Activated B cell treated with CpG ODN at 0.5 μM for 24 hours (primary cell): ENCODE results near the gene PLPPR4. TPM values are rescaled to one million over a fixed set of nuclear protein-coding genes. Genes with fewer than 3 reads are reported as not detected.

ENCODE experiments used
- ATAC-seq: fragments of 200-7000 bp; cut with Tn5 transposase; one replicate; pipeline ENCODE4 v1.10.0; 2021; ENCODE audit warnings: low read depth, mild to moderate bottlenecking, moderate library complexity
- CTCF ChIA-PET: fragments of 350-600 bp; sonication (Branson Sonifier 250); formaldehyde crosslinking; loops from one replicate; lab custom pipeline; 2021; ENCODE audit warnings: antibody characterized with exemption; lab: Charles Lee
- POLR2A ChIA-PET: fragments of 350-600 bp; sonication (Branson Sonifier 250); formaldehyde crosslinking; loops from one replicate; lab custom pipeline; 2021; ENCODE audit warnings: antibody characterized with exemption; lab: Charles Lee
- DNase-seq: peaks from one replicate; pipeline ENCODE4 v3.0.0; 2022
- H3K27ac Mint-ChIP-seq: one replicate; pipeline ENCODE4 v1.8.0; 2020; ENCODE audit warnings: mixed read lengths
- H3K27me3 Mint-ChIP-seq: one replicate; pipeline ENCODE4 v1.8.0; 2021; ENCODE audit warnings: mixed read lengths
- H3K36me3 Mint-ChIP-seq: one replicate; pipeline ENCODE4 v1.8.0; 2021; ENCODE audit warnings: low read depth, mixed read lengths
- H3K4me1 Mint-ChIP-seq: one replicate; pipeline ENCODE4 v1.8.0; 2021; ENCODE audit warnings: mixed read lengths
- H3K4me3 Mint-ChIP-seq: one replicate; pipeline ENCODE4 v1.8.0; 2020; ENCODE audit warnings: mild to moderate bottlenecking, mixed read lengths
- H3K9me3 Mint-ChIP-seq: one replicate; pipeline ENCODE4 v1.8.0; 2020; ENCODE audit warnings: mixed read lengths
- CTCF ChIP-seq: fragments of 200-600 bp; IDR thresholded peaks from one replicate; pipeline ENCODE4 v1.8.0; 2022; ENCODE audit warnings: antibody characterized with exemption, mild to moderate bottlenecking
- intact Hi-C: fragments of 100-400 bp; cut with micrococcal nuclease; formaldehyde crosslinking; loops from one replicate; pipeline ENCODE4 v1.15.1; 2024
- total RNA-seq: library from RNA; stranded (reverse); gene quantifications from 2 replicates; pipeline ENCODE4 v1.2.3, GENCODE V29; 2022

Gene PLPPR4
- total RNA-seq, 1 donor from 2014 or later: not detected

GRCh38 chr1:99352821-99353220 is 88.5 kb downstream of the PLPPR4 start:
- ChIA-PET POLR2A (no interaction called here), CTCF (no interaction called here)
- Mint-ChIP-seq H3K36me3 (no peaks in the 10 kb centered on the region), H3K9me3 (no peaks in the 10 kb centered on the region), H3K4me3 (no peak overlapping the region), H3K27me3 (no peaks in the 10 kb centered on the region), H3K4me1 (no peaks in the 10 kb centered on the region), H3K27ac (no peak overlapping the region)
- intact Hi-C loops: no loop called here
- ATAC-seq (no peak), DNase-seq (no peak)
- TF ChIP-seq CTCF: no peak

DNA sequence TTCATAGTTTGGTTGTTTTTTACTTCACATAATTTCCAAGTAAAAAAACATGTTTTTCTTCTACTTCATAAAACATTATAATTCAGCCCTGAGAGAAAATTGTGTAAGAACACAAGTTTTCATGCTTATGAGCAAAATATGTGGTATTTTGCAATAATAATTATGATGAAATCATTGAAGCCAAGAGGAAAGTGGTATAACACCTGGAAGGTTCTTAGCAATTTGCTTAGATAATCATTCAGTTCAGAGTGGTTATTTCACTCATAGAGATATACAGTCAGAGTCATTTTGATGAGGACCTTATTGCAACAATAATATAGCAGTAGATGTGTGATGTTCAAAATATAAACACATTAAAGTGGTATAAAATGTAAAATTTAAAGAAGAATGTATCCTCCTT is 94.5 kb downstream of the PLPPR4 start:
- ATAC-seq (no peak), DNase-seq (no peak)
- Mint-ChIP-seq H3K4me1 (no peaks in the 10 kb centered on the region), H3K9me3 (no peaks in the 10 kb centered on the region), H3K27ac (no peak overlapping the region), H3K36me3 (no peaks in the 10 kb centered on the region), H3K4me3 (no peak overlapping the region), H3K27me3 (no peaks in the 10 kb centered on the region)
- CTCF ChIA-PET: no interaction called here
- intact Hi-C loops: no loop called here
- POLR2A ChIA-PET: no interaction called here
- no peak for TF ChIP-seq CTCF
